ENCODE measurements around the gene FHOD1. TPM values are rescaled to one million over a fixed set of nuclear protein-coding genes. Genes with fewer than 3 reads are reported as not detected.
A peak's percentile ranks its signal among the peaks of the same experiment; 100 is the strongest.

Gene FHOD1
- polyA plus RNA-seq, 4 donors, result 12.4 to 19.7 (median 15.8) TPM

DNA sequence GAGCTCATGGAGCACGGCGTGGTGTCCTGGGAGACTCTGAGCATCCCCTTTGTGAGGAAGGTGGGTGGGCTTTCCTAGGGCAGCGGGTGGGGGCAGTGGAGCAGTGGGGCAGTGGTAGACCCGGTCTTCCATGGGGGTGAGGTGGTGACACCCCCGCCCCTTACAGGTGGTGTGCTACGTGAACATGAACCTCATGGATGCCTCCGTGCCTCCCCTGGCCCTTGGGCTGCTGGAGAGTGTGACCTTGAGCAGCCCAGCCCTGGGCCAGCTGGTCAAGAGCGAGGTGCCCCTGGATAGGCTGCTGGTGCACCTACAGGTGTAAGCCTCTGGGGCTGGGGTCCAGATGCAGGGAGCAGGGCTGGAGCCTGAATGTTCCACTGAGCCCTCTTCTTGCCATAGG lies 46.8 kb downstream of the FHOD1 start:
- peak overlapping the region in 1 of 3 donors; percentile 93 for H3K4me3 ChIP-seq (ENCODE audit: low read depth in 1 of 3, low read length in 3 of 3)
- no peak for DNase-seq
- H3K27ac ChIP-seq (ENCODE audit: low read depth in 1 of 3, low read length in 2 of 3), result no peak overlapping the region
- H3K27me3 ChIP-seq (ENCODE audit: control insufficient read depth in 3 of 3, insufficient read depth in 3 of 3, low read length in 3 of 3), result no peaks in the 10 kb centered on the region
- no peak for FAIRE-seq
- H3K4me1 ChIP-seq (ENCODE audit: control insufficient read depth in 3 of 3, insufficient read depth in 2 of 3, low read depth in 1 of 3, low read length in 2 of 3), result peaks cover 0 to 17% (median 2%) of the 10 kb centered on the region in 3 donors
- 89 to 94% (median 90%) methylated on average over 8 of the region's 8 CpGs for WGBS, 3 donors
- no peaks in the 10 kb centered on the region for H3K9me3 ChIP-seq (ENCODE audit: control insufficient read depth in 2 of 2, insufficient read depth in 1 of 2, low read depth in 1 of 2, low read length in 1 of 2)
- H3K36me3 ChIP-seq (ENCODE audit: control insufficient read depth in 3 of 3, insufficient read depth in 2 of 3, low read depth in 1 of 3, low read length in 3 of 3), result peaks cover 10 to 80% (median 38%) of the 10 kb centered on the region in 3 donors

DNA sequence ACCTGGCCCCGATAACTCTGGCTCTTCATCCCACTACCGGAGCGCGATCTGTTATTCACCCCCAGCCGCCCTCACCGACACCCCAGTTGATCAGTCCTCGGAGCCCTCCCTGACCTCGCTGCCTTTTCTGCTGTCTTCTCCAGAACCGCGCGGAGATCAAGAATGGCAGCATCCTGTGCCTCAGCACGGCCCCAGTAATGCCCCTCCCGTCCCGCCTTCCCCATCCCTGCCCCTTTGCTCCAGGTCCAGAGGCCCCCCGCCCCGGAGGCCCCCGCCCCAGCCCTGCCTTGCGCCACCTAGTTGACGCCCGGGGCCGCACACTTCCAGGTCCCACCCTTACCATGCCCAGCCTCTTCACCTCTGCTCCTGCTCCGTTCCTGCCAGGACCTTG lies 47.5 kb downstream of the FHOD1 start:
- peak overlapping the region in 2 of 3 donors; percentile 65 to 93 for H3K4me3 ChIP-seq (ENCODE audit: low read depth in 1 of 3, low read length in 3 of 3)
- H3K4me1 ChIP-seq (ENCODE audit: control insufficient read depth in 3 of 3, insufficient read depth in 2 of 3, low read depth in 1 of 3, low read length in 2 of 3), result peaks cover 0 to 17% (median 2%) of the 10 kb centered on the region in 3 donors
- 14 to 42% (median 22%) methylated on average over 22 of the region's 22 CpGs for WGBS, 3 donors
- peaks cover 13 to 85% (median 38%) of the 10 kb centered on the region in 3 donors for H3K36me3 ChIP-seq (ENCODE audit: control insufficient read depth in 3 of 3, insufficient read depth in 2 of 3, low read depth in 1 of 3, low read length in 3 of 3)
- DNase-seq (peak; percentile 46 to 69), FAIRE-seq (no peak)
- H3K9me3 ChIP-seq (ENCODE audit: control insufficient read depth in 2 of 2, insufficient read depth in 1 of 2, low read depth in 1 of 2, low read length in 1 of 2), result no peaks in the 10 kb centered on the region
- H3K27me3 ChIP-seq (ENCODE audit: control insufficient read depth in 3 of 3, insufficient read depth in 3 of 3, low read length in 3 of 3), result no peaks in the 10 kb centered on the region
- H3K27ac ChIP-seq (ENCODE audit: low read depth in 1 of 3, low read length in 2 of 3), result peak overlapping the region in 2 of 3 donors; percentile 14 to 99

DNA sequence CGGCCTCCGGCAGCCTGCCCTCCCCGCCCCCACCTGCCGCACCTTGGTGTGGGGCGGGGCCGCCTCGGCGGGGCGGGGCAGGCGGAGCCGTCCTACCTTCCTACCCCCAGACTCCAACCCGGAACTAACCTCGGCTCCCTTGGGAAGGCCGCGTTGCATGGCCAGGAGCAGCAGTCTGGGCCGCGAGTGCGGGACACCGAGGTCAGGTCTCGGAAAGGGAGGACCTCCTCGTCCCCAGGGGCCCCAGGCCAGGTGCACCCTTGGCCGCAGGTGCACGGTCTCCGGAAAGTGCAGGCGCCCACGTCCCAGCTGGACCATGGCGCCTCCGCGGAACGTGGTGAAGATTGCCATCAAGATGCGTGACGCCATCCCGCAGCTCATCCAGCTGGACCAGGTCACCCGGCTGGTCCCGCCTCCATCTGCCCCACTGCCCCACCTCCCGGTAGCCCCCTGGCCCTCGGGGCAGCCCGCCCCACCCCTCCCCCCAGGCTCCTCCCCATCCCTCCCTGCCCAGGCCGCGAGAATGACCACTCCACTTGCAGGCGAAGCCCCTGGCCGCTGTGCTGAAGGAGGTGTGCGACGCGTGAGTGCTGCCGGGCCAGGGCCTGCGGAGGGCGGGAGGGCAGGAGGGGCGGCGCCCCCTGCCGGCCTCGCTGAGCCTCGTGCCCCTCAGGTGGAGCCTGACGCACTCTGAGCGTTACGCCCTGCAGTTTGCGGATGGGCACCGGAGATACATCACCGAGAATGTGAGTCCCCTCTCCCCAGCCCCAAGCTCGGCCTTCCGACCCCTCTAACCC lies 48.1 kb downstream of the FHOD1 start, which contains the start of gene ELMO3:
Gene ELMO3 (plus strand): TSS at position 121 of the 797 bp plus-strand sequence. CDS start 196 bp downstream, at position 317.
- Histone ChIP-seq H3K36me3 (ENCODE audit: control insufficient read depth in 3 of 3, insufficient read depth in 2 of 3, low read depth in 1 of 3, low read length in 3 of 3) (peaks cover 13 to 86% (median 37%) of the 10 kb centered on the region in 3 donors), H3K9me3 (ENCODE audit: control insufficient read depth in 2 of 2, insufficient read depth in 1 of 2, low read depth in 1 of 2, low read length in 1 of 2) (no peaks in the 10 kb centered on the region), H3K4me3 (ENCODE audit: low read depth in 1 of 3, low read length in 3 of 3) (peak within 1 kb of the TSS; percentile 10 to 93 (median 65)), H3K4me1 (ENCODE audit: control insufficient read depth in 3 of 3, insufficient read depth in 2 of 3, low read depth in 1 of 3, low read length in 2 of 3) (peaks cover 0 to 17% (median 2%) of the 10 kb centered on the region in 3 donors), H3K27ac (ENCODE audit: low read depth in 1 of 3, low read length in 2 of 3) (peak within 1 kb of the TSS; percentile 93 to 99 (median 97)), H3K27me3 (ENCODE audit: control insufficient read depth in 3 of 3, insufficient read depth in 3 of 3, low read length in 3 of 3) (no peaks in the 10 kb centered on the region)
- WGBS, 3 donors, result 15 to 43% (median 33%) methylated on average over 45 to 61 of the region's 61 CpGs
- no peak for FAIRE-seq
- peak; percentile 91 to 92 for DNase-seq

DNA sequence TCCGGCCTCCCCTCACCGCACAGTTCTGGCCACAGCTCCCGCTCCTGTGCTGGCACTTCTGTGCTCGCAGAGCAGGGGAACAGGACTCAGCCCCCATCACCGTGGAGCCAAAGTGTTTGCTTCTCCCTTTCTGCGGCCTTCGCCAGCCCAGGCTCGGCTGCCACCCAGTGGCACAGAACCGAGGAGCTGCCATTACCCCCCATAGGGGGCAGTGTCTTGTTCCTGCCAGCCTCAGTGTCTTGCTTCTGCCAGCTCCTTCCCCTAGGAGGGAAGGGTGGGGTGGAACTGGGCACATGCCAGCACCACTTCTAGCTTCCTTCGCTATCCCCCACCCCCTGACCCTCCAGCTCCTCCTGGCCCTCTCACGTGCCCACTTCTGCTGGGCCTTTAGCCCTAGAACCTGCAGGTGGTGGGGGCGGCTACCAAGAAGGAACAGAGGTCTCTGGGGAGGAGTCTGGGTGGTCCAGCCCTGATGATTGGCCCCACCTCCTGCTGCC lies 49.0 kb downstream of the FHOD1 start:
- FAIRE-seq, result no peak
- peaks cover 2 to 24% (median 7%) of the 10 kb centered on the region in 3 donors for H3K4me1 ChIP-seq (ENCODE audit: control insufficient read depth in 3 of 3, insufficient read depth in 2 of 3, low read depth in 1 of 3, low read length in 2 of 3)
- H3K36me3 ChIP-seq (ENCODE audit: control insufficient read depth in 3 of 3, insufficient read depth in 2 of 3, low read depth in 1 of 3, low read length in 3 of 3), result peaks cover 11 to 85% (median 32%) of the 10 kb centered on the region in 3 donors
- H3K9me3 ChIP-seq (ENCODE audit: control insufficient read depth in 2 of 2, insufficient read depth in 1 of 2, low read depth in 1 of 2, low read length in 1 of 2), result no peaks in the 10 kb centered on the region
- WGBS, 3 donors, result 36 to 54% (median 47%) methylated on average over 11 to 12 of the region's 12 CpGs
- H3K4me3 ChIP-seq (ENCODE audit: low read depth in 1 of 3, low read length in 3 of 3), result peak overlapping the region in 1 of 3 donors; percentile 0
- no peaks in the 10 kb centered on the region for H3K27me3 ChIP-seq (ENCODE audit: control insufficient read depth in 3 of 3, insufficient read depth in 3 of 3, low read length in 3 of 3)
- peak; percentile 65 to 82 for DNase-seq
- peak overlapping the region; percentile 93 to 99 (median 97) for H3K27ac ChIP-seq (ENCODE audit: low read depth in 1 of 3, low read length in 2 of 3)

DNA sequence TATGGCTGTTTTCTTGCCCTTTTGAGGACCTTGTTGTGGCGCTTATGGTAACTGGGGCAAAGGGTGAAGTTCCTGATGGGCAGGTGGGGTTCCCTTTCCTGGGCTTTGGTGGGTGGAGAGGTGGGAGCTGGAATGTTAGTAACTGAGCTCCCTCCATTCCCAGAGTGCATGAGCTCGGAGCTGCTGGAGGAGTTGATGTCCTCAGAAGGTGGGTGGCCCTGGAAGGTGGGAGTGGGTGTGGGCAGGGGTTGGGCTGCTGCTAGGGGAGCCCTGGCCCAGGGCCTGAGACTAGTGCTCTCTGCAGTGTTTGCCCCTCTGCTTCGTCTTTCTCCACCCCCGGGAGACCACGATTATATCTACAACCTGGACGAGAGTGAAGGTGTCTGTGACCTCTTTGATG lies 49.6 kb downstream of the FHOD1 start:
- Histone ChIP-seq H3K27ac (ENCODE audit: low read depth in 1 of 3, low read length in 2 of 3) (peak overlapping the region in 1 of 3 donors; percentile 97), H3K4me3 (ENCODE audit: low read depth in 1 of 3, low read length in 3 of 3) (no peak overlapping the region), H3K4me1 (ENCODE audit: control insufficient read depth in 3 of 3, insufficient read depth in 2 of 3, low read depth in 1 of 3, low read length in 2 of 3) (peaks cover 5 to 30% (median 11%) of the 10 kb centered on the region in 3 donors), H3K36me3 (ENCODE audit: control insufficient read depth in 3 of 3, insufficient read depth in 2 of 3, low read depth in 1 of 3, low read length in 3 of 3) (peaks cover 11 to 85% (median 30%) of the 10 kb centered on the region in 3 donors), H3K27me3 (ENCODE audit: control insufficient read depth in 3 of 3, insufficient read depth in 3 of 3, low read length in 3 of 3) (no peaks in the 10 kb centered on the region), H3K9me3 (ENCODE audit: control insufficient read depth in 2 of 2, insufficient read depth in 1 of 2, low read depth in 1 of 2, low read length in 1 of 2) (no peaks in the 10 kb centered on the region)
- DNase-seq, result no peak
- 61 to 74% (median 62%) methylated on average over 6 of the region's 6 CpGs for WGBS, 3 donors
- no peak for FAIRE-seq

DNA sequence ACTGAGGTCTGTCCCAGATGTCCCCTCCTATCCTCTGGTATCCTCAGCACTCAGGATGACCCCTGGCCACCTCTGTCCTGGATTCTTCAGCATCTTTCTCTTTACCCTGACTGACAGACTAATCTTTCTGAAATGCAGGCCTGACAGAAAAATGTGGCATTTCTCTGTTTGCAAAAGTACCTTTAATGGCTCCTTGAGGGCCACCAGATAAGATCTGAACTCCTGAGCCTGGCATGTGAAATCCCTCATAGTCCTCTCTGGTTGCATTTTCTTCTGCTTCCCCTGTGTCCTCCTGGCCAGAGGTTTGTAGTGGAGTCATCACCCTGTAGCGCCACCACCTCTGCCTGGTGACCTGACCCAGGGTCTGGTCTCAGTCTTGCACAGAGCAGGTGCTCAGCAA lies 50.4 kb downstream of the FHOD1 start:
- no peak overlapping the region for H3K27ac ChIP-seq (ENCODE audit: low read depth in 1 of 3, low read length in 2 of 3)
- H3K9me3 ChIP-seq (ENCODE audit: control insufficient read depth in 2 of 2, insufficient read depth in 1 of 2, low read depth in 1 of 2, low read length in 1 of 2), result no peaks in the 10 kb centered on the region
- DNase-seq (no peak), FAIRE-seq (no peak)
- H3K4me3 ChIP-seq (ENCODE audit: low read depth in 1 of 3, low read length in 3 of 3), result no peak overlapping the region
- WGBS, 3 donors, result 91 to 100% (median 96%) methylated on average over 1 of the region's 1 CpG
- peaks cover 5 to 32% (median 11%) of the 10 kb centered on the region in 3 donors for H3K4me1 ChIP-seq (ENCODE audit: control insufficient read depth in 3 of 3, insufficient read depth in 2 of 3, low read depth in 1 of 3, low read length in 2 of 3)
- no peaks in the 10 kb centered on the region for H3K27me3 ChIP-seq (ENCODE audit: control insufficient read depth in 3 of 3, insufficient read depth in 3 of 3, low read length in 3 of 3)
- H3K36me3 ChIP-seq (ENCODE audit: control insufficient read depth in 3 of 3, insufficient read depth in 2 of 3, low read depth in 1 of 3, low read length in 3 of 3), result peaks cover 11 to 78% (median 24%) of the 10 kb centered on the region in 3 donors

DNA sequence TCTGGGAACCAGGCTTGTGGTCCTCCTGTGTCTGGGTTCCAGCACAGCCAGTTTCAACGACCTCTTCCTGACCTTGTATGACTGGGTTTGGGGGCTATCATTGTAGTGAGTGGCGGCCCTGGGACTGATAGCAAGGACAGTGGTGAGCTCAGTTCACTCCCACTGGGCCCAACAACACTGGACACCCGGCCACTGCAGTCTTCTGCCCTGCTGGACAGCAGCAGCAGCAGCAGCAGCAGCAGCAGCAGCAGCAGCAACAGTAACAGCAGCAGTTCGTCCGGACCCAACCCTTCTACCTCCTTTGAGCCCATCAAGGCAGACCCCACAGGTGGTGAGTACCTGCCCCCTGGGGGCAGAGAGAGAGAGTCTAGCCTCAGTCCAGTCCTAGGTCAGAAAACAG lies 51.6 kb downstream of the FHOD1 start:
- Histone ChIP-seq H3K27ac (ENCODE audit: low read depth in 1 of 3, low read length in 2 of 3) (no peak overlapping the region), H3K4me3 (ENCODE audit: low read depth in 1 of 3, low read length in 3 of 3) (no peak overlapping the region), H3K27me3 (ENCODE audit: control insufficient read depth in 3 of 3, insufficient read depth in 3 of 3, low read length in 3 of 3) (no peaks in the 10 kb centered on the region), H3K36me3 (ENCODE audit: control insufficient read depth in 3 of 3, insufficient read depth in 2 of 3, low read depth in 1 of 3, low read length in 3 of 3) (peaks cover 11 to 67% (median 19%) of the 10 kb centered on the region in 3 donors), H3K9me3 (ENCODE audit: control insufficient read depth in 2 of 2, insufficient read depth in 1 of 2, low read depth in 1 of 2, low read length in 1 of 2) (no peaks in the 10 kb centered on the region), H3K4me1 (ENCODE audit: control insufficient read depth in 3 of 3, insufficient read depth in 2 of 3, low read depth in 1 of 3, low read length in 2 of 3) (peaks cover 5 to 36% (median 11%) of the 10 kb centered on the region in 3 donors)
- FAIRE-seq (no peak), DNase-seq (no peak)
- 83 to 89% (median 84%) methylated on average over 5 of the region's 5 CpGs for WGBS, 3 donors

DNA sequence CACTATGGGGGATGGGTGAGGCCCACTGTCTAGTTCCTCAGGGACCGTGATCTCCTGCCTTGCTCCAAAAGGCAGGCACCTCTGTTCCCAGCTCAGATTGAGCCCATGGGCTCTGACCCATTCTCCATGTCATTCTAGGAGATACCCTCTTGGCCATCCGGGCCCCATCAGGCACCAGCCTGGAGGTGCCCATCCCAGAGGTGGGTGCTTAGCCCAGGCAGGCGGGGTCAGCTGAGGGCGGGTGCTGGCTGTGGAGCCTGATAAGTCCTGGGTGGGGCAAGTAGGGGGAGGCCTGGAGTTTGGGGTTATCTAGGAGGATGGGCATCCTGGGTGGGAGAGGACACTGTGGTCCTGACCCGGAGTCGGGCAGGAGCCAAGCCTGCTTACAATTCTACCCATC lies 53.0 kb downstream of the FHOD1 start:
- Histone ChIP-seq H3K36me3 (ENCODE audit: control insufficient read depth in 3 of 3, insufficient read depth in 2 of 3, low read depth in 1 of 3, low read length in 3 of 3) (peaks cover 11 to 60% (median 19%) of the 10 kb centered on the region in 3 donors), H3K27me3 (ENCODE audit: control insufficient read depth in 3 of 3, insufficient read depth in 3 of 3, low read length in 3 of 3) (no peaks in the 10 kb centered on the region), H3K4me1 (ENCODE audit: control insufficient read depth in 3 of 3, insufficient read depth in 2 of 3, low read depth in 1 of 3, low read length in 2 of 3) (peaks cover 5 to 30% (median 11%) of the 10 kb centered on the region in 3 donors), H3K9me3 (ENCODE audit: control insufficient read depth in 2 of 2, insufficient read depth in 1 of 2, low read depth in 1 of 2, low read length in 1 of 2) (no peaks in the 10 kb centered on the region), H3K4me3 (ENCODE audit: low read depth in 1 of 3, low read length in 3 of 3) (no peak overlapping the region), H3K27ac (ENCODE audit: low read depth in 1 of 3, low read length in 2 of 3) (no peak overlapping the region)
- DNase-seq (no peak), FAIRE-seq (no peak)
- 85 to 87% (median 86%) methylated on average over 6 of the region's 6 CpGs for WGBS, 3 donors

Data from small intestine (tissue), 7 donors.